Mesenchymal stem cell (in vitro differentiated cells and primary cell): ENCODE results near the gene FUZ.

Source experiments
- DNase-seq: peaks from one replicate; pipeline ENCODE4 v3.0.0-alpha.2; 2013
- H2AFZ ChIP-seq: one replicate; pipeline ENCODE4 v1.6.1; 2013; ENCODE audit warnings: low read depth, mild to moderate bottlenecking, control low read depth, inconsistent platforms, low read length, moderate library complexity
- H2AK5ac ChIP-seq: 2 replicates; pipeline ENCODE4 v1.6.1; 2013; ENCODE audit warnings: low read length, moderate library complexity, mild to moderate bottlenecking, inconsistent platforms; ENCODE audit not compliant: severe bottlenecking
- H2BK120ac ChIP-seq: one replicate; pipeline ENCODE4 v1.6.1; 2013; ENCODE audit warnings: low read depth, mild to moderate bottlenecking, inconsistent platforms, low read length, moderate library complexity
- H2BK12ac ChIP-seq, 2 experiments: one replicate each; pipeline ENCODE4 v1.6.1; 2013; ENCODE audit warnings: inconsistent platforms in 2 of 2, low read length in 2 of 2, mild to moderate bottlenecking in 2 of 2, moderate library complexity in 2 of 2, control low read depth in 1 of 2
- H2BK15ac ChIP-seq: one replicate; pipeline ENCODE4 v1.6.1; 2013; ENCODE audit warnings: mild to moderate bottlenecking, low read depth, inconsistent platforms; ENCODE audit not compliant: poor library complexity, severe bottlenecking
- H2BK5ac ChIP-seq: 2 replicates; pipeline ENCODE4 v1.6.1; 2013; ENCODE audit warnings: low read depth, mild to moderate bottlenecking, low read length, control low read depth, inconsistent platforms; ENCODE audit not compliant: poor library complexity, severe bottlenecking
- H3K14ac ChIP-seq, 2 experiments: one replicate each; pipeline ENCODE4 v1.6.1; 2013; ENCODE audit warnings: inconsistent platforms in 2 of 2, low read length in 2 of 2, control low read depth in 1 of 2, mild to moderate bottlenecking in 1 of 2, moderate library complexity in 1 of 2
- H3K18ac ChIP-seq, 2 experiments: one replicate each; pipeline ENCODE4 v1.6.1; 2013; ENCODE audit warnings: inconsistent platforms in 2 of 2, low read length in 2 of 2, control low read depth in 1 of 2, low read depth in 1 of 2, mild to moderate bottlenecking in 1 of 2
- H3K23ac ChIP-seq, 2 experiments: one replicate each; pipeline ENCODE4 v1.6.1; 2013; ENCODE audit warnings: inconsistent platforms in 2 of 2, low read length in 2 of 2, mild to moderate bottlenecking in 2 of 2, moderate library complexity in 2 of 2, control low read depth in 1 of 2
- H3K27ac ChIP-seq: 2 replicates; pipeline ENCODE4 v1.5.1; 2013; ENCODE audit warnings: mild to moderate bottlenecking, moderate library complexity, low read length, control low read depth, inconsistent platforms; ENCODE audit not compliant: poor library complexity, severe bottlenecking
- H3K27me3 ChIP-seq, 2 experiments: 2 replicates each; pipeline versions ENCODE4 v1.6.1 to v1.7.0; 2013; ENCODE audit warnings: low read length in 2 of 2, mild to moderate bottlenecking in 2 of 2, moderate library complexity in 2 of 2, control low read depth in 1 of 2, inconsistent platforms in 1 of 2; ENCODE audit not compliant: control insufficient read depth in 1 of 2, insufficient read depth in 1 of 2
- H3K36me3 ChIP-seq, 2 experiments: 2 replicates each; pipeline versions ENCODE4 v1.6.1 to v1.7.0; 2013; ENCODE audit warnings: low read length in 2 of 2, control low read depth in 1 of 2, inconsistent platforms in 1 of 2, low read depth in 1 of 2, mild to moderate bottlenecking in 1 of 2; ENCODE audit not compliant: insufficient read depth in 2 of 2, control insufficient read depth in 1 of 2
- H3K4ac ChIP-seq, 2 experiments: one replicate each; pipeline ENCODE4 v1.6.1; 2013; ENCODE audit warnings: inconsistent platforms in 2 of 2, low read length in 2 of 2, mild to moderate bottlenecking in 2 of 2, moderate library complexity in 2 of 2, control low read depth in 1 of 2, low read depth in 1 of 2
- H3K4me1 ChIP-seq: 2 replicates; pipeline ENCODE4 v1.6.1; 2013; ENCODE audit warnings: low read depth, low read length, control low read depth; ENCODE audit not compliant: control insufficient read depth, insufficient read depth
- H3K4me2 ChIP-seq: 2 replicates; pipeline ENCODE4 v1.6.1; 2013; ENCODE audit warnings: low read length, mild to moderate bottlenecking, inconsistent platforms; ENCODE audit not compliant: poor library complexity, severe bottlenecking
- H3K4me3 ChIP-seq, 2 experiments: 2 replicates each; pipeline versions ENCODE4 v1.5.1 to v1.7.0; 2013; ENCODE audit warnings: low read length in 2 of 2, mild to moderate bottlenecking in 2 of 2, control low read depth in 1 of 2, low read depth in 1 of 2; ENCODE audit not compliant: insufficient read depth in 1 of 2
- H3K79me1 ChIP-seq: replicated peaks from 2 replicates; pipeline ENCODE4 v1.6.1; 2013; ENCODE audit warnings: mild to moderate bottlenecking, control low read depth, low read length, inconsistent platforms; ENCODE audit not compliant: poor library complexity, severe bottlenecking
- H3K9ac ChIP-seq: 2 replicates; pipeline ENCODE4 v1.7.0; 2013; ENCODE audit warnings: mild to moderate bottlenecking, low read length, moderate library complexity
- H3K9me3 ChIP-seq: 2 replicates; pipeline ENCODE4 v1.7.0; 2013; ENCODE audit warnings: mild to moderate bottlenecking, low read length; ENCODE audit not compliant: control insufficient read depth
- H4K8ac ChIP-seq: one replicate; pipeline ENCODE4 v1.6.1; 2013; ENCODE audit warnings: inconsistent platforms, mild to moderate bottlenecking, low read length, moderate library complexity
- H4K91ac ChIP-seq: one replicate; pipeline ENCODE4 v1.6.1; 2013; ENCODE audit warnings: mild to moderate bottlenecking, low read length, inconsistent platforms
- WGBS: methylation state at CpG from one replicate; pipeline ENCODE4 v1.1.7; 2013; ENCODE audit warnings: mixed read lengths; 5-methylcytosine and 5-hydroxymethylcytosine counted together

FUZ gene

GRCh38 chr19:49791776-49792445, 21.2 kb downstream of the FUZ start:
- no peak overlapping the region for H3K9ac ChIP-seq
- H2BK5ac ChIP-seq: no peak overlapping the region
- H3K9me3 ChIP-seq: no peaks in the 10 kb centered on the region
- no peak overlapping the region for H2AFZ ChIP-seq
- H3K18ac ChIP-seq: no peak overlapping the region
- H3K79me1 ChIP-seq: peaks cover 24% of the 10 kb centered on the region
- H2AK5ac ChIP-seq: no peak overlapping the region
- H3K27me3 ChIP-seq: no peaks in the 10 kb centered on the region
- no peak overlapping the region for H4K8ac ChIP-seq
- no peak overlapping the region for H3K4me2 ChIP-seq
- no peak overlapping the region for H3K27ac ChIP-seq
- no peak overlapping the region for H3K14ac ChIP-seq
- no peak overlapping the region for H3K23ac ChIP-seq
- WGBS: 96% methylated on average over 26 of the region's 26 CpGs
- no peak for DNase-seq
- H3K4ac ChIP-seq: no peak overlapping the region
- no peak overlapping the region for H2BK12ac ChIP-seq
- H4K91ac ChIP-seq: no peak overlapping the region
- no peak overlapping the region for H2BK120ac ChIP-seq
- no peak overlapping the region for H3K4me3 ChIP-seq
- H2BK15ac ChIP-seq: no peak overlapping the region
- H3K4me1 ChIP-seq: peaks cover 12% of the 10 kb centered on the region
- H3K36me3 ChIP-seq: peaks cover 76 to 84% of the 10 kb centered on the region in 2 experiments

- no peak overlapping the region for H3K14ac ChIP-seq
- no peak overlapping the region for H2BK5ac ChIP-seq
- H3K9me3 ChIP-seq: no peaks in the 10 kb centered on the region
- H2AFZ ChIP-seq: no peak overlapping the region
- no peak overlapping the region for H3K23ac ChIP-seq
- WGBS: 89% methylated on average over 7 of the region's 9 CpGs
- H2AK5ac ChIP-seq: no peak overlapping the region
- H2BK15ac ChIP-seq: no peak overlapping the region
- H3K4me2 ChIP-seq: no peak overlapping the region
- H4K8ac ChIP-seq: no peak overlapping the region
- no peak overlapping the region for H2BK12ac ChIP-seq
- H3K27me3 ChIP-seq: no peaks in the 10 kb centered on the region
- H4K91ac ChIP-seq: no peak overlapping the region
- H3K18ac ChIP-seq: no peak overlapping the region
- peaks cover 69 to 84% of the 10 kb centered on the region in 2 experiments for H3K36me3 ChIP-seq
- H3K27ac ChIP-seq: no peak overlapping the region
- H3K9ac ChIP-seq: peak overlapping the region; percentile 61
- H3K4me1 ChIP-seq: peaks cover 17% of the 10 kb centered on the region
- H3K4ac ChIP-seq: no peak overlapping the region
- peaks cover 28% of the 10 kb centered on the region for H3K79me1 ChIP-seq
- no peak overlapping the region for H3K4me3 ChIP-seq
- no peak overlapping the region for H2BK120ac ChIP-seq
- no peak for DNase-seq
Observed at GRCh38 chr19:49790866-49791265, 22.2 kb downstream of the FUZ start.

GRCh38 chr19:49788857-49789256, 24.2 kb downstream of the FUZ start:
- peaks cover 68 to 79% of the 10 kb centered on the region in 2 experiments for H3K36me3 ChIP-seq
- peaks cover 17% of the 10 kb centered on the region for H3K4me1 ChIP-seq
- no peak overlapping the region for H3K27ac ChIP-seq
- H4K91ac ChIP-seq: no peak overlapping the region
- no peak overlapping the region for H2AFZ ChIP-seq
- H2BK15ac ChIP-seq: no peak overlapping the region
- no peak overlapping the region for H3K4ac ChIP-seq
- no peak for DNase-seq
- H3K9me3 ChIP-seq: no peaks in the 10 kb centered on the region
- no peak overlapping the region for H2AK5ac ChIP-seq
- H2BK120ac ChIP-seq: no peak overlapping the region
- peaks cover 32% of the 10 kb centered on the region for H3K79me1 ChIP-seq
- H2BK12ac ChIP-seq: peak overlapping the region in 1 of 2 experiments; percentile 16
- no peak overlapping the region for H3K14ac ChIP-seq
- no peak overlapping the region for H3K18ac ChIP-seq
- WGBS: 85% methylated on average over 10 of the region's 10 CpGs
- H3K4me2 ChIP-seq: no peak overlapping the region
- no peak overlapping the region for H3K9ac ChIP-seq
- no peaks in the 10 kb centered on the region for H3K27me3 ChIP-seq
- no peak overlapping the region for H3K4me3 ChIP-seq
- no peak overlapping the region for H3K23ac ChIP-seq
- H2BK5ac ChIP-seq: no peak overlapping the region
- H4K8ac ChIP-seq: no peak overlapping the region

GRCh38 chr19:49787746-49788145, 25.3 kb downstream of the FUZ start:
- no peak overlapping the region for H3K4me2 ChIP-seq
- no peak overlapping the region for H2AFZ ChIP-seq

More at GRCh38 chr19:49787746-49788145, 25.3 kb downstream of the FUZ start:
- H3K9me3 ChIP-seq: no peaks in the 10 kb centered on the region
- peaks cover 15% of the 10 kb centered on the region for H3K4me1 ChIP-seq
- no peak overlapping the region for H4K8ac ChIP-seq
- no peak overlapping the region for H4K91ac ChIP-seq
- H3K4ac ChIP-seq: no peak overlapping the region
- 99% methylated on average over 5 of the region's 5 CpGs for WGBS
- H3K27me3 ChIP-seq: no peaks in the 10 kb centered on the region
- no peak overlapping the region for H2BK15ac ChIP-seq
- no peak overlapping the region for H2AK5ac ChIP-seq
- no peak overlapping the region for H2BK5ac ChIP-seq
- no peak overlapping the region for H2BK120ac ChIP-seq
- H3K27ac ChIP-seq: no peak overlapping the region
- H3K36me3 ChIP-seq: peaks cover 70 to 81% of the 10 kb centered on the region in 2 experiments
- no peak overlapping the region for H3K14ac ChIP-seq
- no peak overlapping the region for H2BK12ac ChIP-seq
- peaks cover 38% of the 10 kb centered on the region for H3K79me1 ChIP-seq
- no peak for DNase-seq
- no peak overlapping the region for H3K23ac ChIP-seq
- no peak overlapping the region for H3K4me3 ChIP-seq
- no peak overlapping the region for H3K9ac ChIP-seq
- no peak overlapping the region for H3K18ac ChIP-seq
